ENCODE measurements around the gene NDUFAB1.
A peak's percentile ranks its signal among the peaks of the same experiment; 100 is the strongest.
"Not testable (repeated sequence)": the region's sequence is repeated elsewhere in the genome, so short reads cannot be mapped to it uniquely, and the experiment has no call there.

Gene NDUFAB1

DNA sequence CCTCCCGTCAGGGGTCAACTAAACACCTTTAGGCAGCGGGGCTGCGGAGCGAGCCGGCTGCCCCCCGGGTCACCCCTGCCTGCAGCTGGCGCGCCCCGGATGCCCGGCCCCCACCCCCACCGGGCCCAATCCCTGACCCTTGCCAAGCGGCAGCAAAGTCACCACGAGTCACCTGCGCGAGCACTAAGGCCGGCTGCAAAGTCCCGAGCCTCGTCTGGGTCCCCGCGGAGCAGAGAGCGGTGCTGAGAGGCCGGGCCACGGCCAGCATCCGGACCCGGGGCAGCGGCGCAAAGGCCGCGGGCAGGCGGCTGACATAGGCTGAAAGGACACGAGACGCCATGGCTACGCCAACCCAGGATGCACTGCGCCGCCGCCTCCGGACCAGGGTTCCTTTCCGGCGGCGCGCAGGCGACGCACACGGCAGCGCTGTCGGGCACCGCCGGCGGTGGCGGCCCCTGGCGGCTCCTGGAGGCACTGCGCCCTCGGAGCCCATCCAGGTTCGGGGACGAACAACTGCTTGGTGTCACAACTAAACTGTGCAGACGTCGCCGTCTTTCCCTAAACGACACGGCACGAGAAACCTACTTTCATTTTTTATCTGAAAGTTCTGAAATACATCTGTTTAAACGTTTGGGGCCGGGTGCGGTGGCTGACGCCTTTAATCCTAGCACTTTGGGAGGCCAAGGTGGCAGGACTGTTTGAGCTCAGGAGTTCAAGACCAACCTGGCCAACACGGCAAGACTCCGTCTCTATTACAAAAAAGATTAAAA lies at the start of gene NDUFAB1:
Gene NDUFAB1 (minus strand): TSS at position 366 of the 770 bp plus-strand sequence. CDS start 26 bp downstream, at position 340.
- DNase-seq (ENCODE audit: low read depth in 2 of 2): peak; percentile 76 to 84

DNA sequence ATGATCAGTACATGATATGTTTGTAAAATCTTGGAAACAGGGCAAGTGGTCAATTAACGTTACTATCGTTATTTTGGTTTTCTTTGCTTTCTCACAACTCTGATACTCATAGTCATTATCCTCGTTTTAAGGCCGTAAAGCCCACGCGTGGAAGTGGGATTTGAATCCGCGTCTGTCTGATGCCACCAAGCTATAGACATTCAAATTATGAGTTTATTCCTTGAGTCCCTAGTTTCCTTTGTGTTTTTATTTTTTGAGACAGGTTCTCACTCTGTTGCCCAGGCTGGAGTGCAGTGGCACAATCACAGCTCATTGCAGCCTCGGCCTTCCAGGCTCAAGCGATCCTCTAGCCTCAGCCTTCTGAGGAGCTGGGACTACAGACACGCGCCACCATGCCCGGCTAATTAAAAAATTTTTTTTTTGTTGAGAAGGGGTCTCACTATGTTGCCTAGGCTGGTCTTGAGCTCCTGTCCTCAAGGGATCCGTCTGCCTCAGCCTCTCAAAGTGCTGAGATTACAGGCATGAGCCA lies 46.2 kb upstream of the NDUFAB1 start:
- DNase-seq (ENCODE audit: low read depth in 2 of 2): no peak

DNA sequence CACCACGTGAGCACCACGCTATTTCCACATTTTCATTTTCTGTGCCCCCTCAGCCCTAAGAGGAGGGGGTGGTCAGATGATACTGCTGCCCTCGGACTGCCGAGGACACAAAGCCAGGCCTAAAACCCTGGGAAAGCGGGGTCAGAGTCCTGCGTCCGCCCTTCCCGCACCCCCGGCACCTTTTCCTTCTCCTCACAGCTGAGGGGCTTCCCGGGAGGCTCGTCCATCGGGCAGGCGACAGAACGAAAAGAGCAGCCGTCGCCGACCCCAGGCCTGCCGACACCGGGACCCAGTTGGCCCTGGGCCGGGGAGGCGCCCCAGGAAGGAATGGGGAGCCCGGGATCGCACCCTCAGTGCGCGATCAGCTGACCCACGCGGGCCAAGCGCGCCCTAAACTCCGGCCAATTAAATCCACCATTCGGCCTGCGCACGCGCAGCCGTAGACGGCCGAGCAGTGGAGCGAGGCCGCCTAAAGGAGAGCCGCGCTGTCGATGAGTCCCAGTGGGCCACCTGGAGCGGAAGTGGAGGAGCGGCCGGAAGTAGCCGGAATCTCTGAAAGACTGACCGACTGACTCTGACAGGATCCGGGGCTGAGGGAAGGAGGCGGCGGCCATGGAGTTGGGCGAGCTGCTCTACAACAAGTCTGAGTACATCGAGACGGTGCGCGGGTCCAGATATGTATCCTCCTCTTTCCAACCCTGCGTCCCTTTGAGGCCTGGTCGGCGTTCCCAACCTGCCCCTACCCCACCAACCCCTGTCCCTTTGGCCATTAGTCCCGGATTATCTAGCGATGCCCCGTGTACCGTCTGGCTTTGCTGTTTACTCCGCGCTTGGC lies 45.0 kb upstream of the NDUFAB1 start, which contains the start of the genes DCTN5 and PALB2:
Gene DCTN5 (plus strand): TSS at position 536 of the 835 bp plus-strand sequence. CDS start 77 bp downstream, at position 613.
Gene PALB2 (minus strand): TSS at position 380 of the 835 bp plus-strand sequence. CDS start 153 bp downstream, at position 227.
- DNase-seq (ENCODE audit: low read depth in 2 of 2): peak; percentile 62 to 72

DNA sequence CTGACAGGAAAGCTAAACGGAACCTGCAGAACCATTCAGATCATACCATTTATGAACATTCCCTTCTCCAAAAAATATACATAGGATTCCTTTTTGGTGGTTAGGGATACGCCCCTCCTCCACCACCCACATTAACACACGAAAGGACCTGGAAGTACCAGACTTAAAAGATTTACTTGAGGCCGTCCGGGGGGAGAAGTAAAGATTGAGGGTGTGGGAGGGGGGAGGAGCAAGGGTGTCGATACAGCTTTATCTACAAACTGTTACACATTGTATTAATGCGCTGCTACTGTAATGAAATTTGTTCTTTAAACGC lies 44.5 kb upstream of the NDUFAB1 start:
- no peak for DNase-seq (ENCODE audit: low read depth in 2 of 2)

DNA sequence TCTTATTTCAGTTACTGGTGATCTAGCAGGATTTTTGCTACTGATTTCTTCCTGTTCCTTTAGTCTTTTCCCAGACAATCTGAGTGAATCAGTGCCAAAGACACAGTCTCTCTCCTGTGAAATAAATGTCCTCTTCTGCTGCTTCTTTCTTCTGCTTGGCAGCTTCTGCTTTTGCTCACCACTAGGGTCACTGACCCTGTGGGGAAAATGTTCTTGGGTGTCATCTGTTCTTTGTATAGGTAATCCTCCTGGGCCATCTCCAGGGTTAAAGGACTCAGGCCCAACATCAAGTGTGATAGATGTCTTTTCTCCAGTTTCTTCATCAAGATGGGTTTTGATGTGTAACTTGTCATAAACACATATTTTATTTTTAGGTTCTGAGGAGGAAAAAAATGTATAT lies 39.8 kb upstream of the NDUFAB1 start:
- no peak for DNase-seq (ENCODE audit: low read depth in 2 of 2)

DNA sequence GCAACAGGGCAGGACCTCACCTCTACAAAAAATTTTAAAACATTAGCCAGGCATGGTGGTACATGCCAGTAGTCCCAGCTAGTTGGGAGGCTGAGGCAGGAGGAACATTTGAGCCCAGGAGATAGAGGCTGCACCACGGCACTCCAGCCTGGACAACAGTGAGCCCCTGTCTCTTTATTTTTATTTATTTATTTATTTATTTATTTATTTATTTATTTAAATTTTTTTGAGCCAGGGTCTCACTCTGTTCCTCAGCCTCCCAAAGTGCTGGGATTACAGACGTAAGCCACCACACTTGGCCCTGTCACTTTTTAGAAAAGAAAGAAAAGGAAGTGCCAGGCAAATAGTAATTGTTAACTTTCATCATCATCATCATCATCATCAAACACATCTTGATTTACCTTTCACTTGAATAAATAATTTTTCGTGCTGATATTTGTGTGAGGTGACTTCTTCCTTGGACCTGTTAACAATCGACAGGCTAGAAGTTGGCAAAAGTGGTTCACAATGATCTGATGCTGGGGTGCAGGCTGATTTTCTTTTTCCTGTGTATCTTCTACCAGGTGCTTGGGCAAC lies 38.4 kb upstream of the NDUFAB1 start:
- no peak for DNase-seq (ENCODE audit: low read depth in 2 of 2)

DNA sequence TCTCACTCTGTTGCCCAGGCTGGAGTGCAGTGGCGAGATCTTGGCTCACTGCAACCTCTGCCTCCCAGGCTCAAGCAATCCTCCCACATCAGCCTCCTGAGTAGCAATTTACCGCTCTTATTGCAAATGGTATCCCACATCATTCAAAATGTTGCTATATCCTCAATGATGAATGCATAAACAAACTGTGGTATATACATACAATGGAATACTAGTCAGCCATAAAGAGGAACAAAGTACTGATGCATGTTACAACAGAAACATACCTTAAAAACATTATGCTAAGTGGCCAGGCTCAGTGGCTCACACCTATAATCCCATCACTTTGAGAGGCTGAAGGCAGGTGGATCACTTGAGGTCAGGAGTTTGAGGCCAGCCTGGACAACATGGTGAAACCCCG lies 35.8 kb upstream of the NDUFAB1 start:
- DNase-seq (ENCODE audit: low read depth in 2 of 2): not testable (repeated sequence)

DNA sequence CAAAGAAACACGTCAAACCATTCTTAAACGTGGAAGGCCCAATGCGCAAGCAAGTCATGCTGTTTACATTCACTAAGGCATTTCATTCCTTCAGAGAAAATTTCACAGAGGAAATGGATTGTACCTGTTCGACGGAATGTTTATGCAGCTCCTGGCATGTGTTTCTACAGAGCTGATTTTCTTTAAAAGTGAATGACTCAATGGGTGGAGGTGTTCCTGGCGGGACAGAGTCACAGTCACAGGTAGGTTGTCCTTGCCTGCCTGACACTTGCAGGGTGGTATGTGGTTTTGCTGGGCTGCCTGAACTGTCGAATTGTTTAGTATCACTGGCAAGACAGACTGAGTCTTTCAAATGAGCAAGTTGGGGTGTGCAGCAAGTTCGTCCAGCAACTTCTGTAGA lies 33.4 kb upstream of the NDUFAB1 start:
- no peak for DNase-seq (ENCODE audit: low read depth in 2 of 2)

DNA sequence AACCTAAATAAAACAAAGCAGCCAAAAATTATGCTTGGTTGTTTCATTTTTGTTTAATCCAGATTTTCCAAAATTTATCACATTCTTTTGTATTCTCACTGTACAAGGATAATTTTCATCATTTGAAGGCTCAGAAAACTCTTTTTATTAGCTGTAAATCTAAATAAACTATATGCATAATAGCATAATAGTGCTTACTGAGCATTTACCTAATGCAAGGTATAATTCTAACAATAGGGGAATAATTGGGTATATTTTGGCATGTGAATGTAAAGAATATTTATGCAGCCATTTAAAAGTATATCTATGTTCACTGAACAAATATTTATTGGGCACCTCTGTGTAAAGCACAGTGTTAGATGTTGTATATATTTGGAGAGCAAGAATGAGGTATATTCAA lies 28.0 kb upstream of the NDUFAB1 start:
- no peak for DNase-seq (ENCODE audit: low read depth in 2 of 2)

DNA sequence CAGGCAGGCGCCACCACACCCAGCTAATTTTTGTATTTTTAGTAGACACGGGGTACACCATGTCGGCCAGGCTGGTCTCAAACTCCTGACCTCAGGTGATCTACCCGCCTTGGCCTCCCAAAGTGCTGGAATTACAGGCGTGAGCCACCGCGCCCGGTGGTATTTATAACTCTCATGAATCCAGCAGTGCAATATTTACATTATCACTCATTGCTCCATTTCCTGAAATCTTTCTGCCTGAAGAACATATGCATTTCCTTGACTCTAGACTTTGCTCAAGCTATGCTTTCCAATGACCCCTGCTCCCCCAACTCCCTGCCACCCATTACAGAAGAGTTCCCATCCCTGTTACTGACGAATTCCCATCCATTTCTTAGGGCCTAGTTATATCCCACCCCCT lies 19.7 kb upstream of the NDUFAB1 start:
- DNase-seq (ENCODE audit: low read depth in 2 of 2): no peak

DNA sequence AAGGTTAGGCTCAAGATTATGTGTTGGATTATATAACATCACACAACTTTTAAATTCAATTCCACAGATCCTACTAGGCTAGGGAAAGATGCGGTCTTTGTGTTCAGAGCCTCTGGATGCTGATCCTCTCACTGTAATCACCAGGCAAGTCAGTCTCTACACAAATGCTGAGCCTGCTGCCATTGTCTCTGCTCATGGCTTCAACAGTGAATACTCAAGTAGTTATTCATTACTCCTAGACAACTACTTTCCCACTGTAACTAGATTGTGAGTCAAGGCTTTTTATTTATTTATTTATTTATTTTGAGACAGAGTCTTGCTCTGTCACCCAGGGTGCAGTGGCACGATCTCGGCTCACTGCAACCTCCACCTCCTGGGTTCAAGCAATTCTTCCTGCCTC lies 15.8 kb upstream of the NDUFAB1 start:
- DNase-seq (ENCODE audit: low read depth in 2 of 2): no peak

DNA sequence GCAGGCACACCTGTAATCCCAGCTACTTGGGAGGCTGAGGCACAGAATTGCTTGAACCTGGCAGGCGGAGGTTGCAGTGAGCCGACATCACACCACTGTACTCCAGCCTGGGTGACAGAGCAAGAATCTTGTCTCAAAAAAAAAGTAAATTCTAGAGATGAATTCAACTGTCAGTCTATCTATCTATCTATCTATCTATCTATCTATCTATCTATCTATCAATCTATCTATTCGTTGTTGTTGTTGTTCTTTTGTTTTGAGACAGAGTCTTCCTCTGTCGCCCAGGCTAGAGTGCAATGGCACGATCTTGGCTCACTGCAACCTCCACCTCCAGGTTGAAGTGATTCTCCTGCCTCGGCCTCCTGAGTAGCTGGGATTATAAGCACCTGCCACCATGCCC lies 14.8 kb upstream of the NDUFAB1 start:
- DNase-seq (ENCODE audit: low read depth in 2 of 2): not testable (repeated sequence)

DNA sequence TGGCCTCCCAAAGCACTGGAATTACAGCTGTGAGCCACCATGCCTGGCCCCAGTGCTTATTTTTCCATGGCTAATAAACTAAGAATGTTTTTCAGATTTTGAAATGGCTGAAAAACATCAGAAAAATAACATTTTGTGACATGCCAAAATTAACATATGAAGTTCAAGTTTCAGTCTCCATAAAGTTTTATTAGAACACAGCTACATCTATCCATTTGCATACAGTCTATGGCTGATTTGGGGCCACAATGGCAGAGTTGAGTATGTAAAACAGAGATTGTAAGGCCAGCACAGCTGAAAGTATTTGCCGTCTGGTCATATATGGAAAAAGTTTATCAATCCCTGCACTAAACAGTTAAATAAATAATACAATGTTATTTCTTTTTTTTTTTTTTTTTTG lies 13.8 kb upstream of the NDUFAB1 start:
- no peak for DNase-seq (ENCODE audit: low read depth in 2 of 2)

DNA sequence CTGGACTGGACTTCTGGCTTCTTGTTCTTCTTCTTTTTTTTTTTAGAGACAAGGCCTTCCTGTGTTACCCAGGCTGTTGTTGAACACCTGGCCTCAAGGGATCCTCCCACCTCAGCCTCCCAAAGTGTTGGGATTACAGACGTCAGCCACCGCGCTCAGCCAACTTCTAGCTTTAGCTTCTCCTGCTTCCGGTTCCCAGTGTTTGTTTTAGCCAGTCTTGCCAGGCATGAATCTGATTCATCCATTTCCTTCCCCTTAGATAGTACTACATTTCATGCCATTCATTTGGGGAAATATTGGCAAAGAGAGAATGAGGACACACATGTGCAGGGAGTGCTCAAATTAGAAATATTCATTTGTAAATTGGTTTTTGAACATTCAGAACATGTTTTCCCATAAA lies 12.1 kb upstream of the NDUFAB1 start:
- DNase-seq (ENCODE audit: low read depth in 2 of 2): no peak

DNA sequence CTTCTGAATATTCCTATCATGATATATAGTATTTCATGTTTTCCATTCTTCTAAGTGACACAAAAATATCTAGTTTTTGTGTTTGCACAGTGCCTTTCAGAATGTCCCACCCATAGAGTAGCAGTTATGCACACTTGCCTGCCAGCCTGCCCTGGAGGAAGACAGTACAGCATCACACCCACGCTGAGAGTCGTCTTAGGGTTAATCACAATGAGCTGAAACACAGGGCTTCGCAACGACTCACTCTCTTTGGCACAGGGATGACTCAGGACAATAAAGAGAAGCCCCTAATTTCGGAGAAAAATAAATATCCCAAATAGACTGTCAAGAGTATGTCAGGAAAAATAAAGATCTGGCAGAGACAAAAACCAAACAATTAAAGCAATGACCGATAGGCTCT lies 11.6 kb upstream of the NDUFAB1 start:
- no peak for DNase-seq (ENCODE audit: low read depth in 2 of 2)

DNA sequence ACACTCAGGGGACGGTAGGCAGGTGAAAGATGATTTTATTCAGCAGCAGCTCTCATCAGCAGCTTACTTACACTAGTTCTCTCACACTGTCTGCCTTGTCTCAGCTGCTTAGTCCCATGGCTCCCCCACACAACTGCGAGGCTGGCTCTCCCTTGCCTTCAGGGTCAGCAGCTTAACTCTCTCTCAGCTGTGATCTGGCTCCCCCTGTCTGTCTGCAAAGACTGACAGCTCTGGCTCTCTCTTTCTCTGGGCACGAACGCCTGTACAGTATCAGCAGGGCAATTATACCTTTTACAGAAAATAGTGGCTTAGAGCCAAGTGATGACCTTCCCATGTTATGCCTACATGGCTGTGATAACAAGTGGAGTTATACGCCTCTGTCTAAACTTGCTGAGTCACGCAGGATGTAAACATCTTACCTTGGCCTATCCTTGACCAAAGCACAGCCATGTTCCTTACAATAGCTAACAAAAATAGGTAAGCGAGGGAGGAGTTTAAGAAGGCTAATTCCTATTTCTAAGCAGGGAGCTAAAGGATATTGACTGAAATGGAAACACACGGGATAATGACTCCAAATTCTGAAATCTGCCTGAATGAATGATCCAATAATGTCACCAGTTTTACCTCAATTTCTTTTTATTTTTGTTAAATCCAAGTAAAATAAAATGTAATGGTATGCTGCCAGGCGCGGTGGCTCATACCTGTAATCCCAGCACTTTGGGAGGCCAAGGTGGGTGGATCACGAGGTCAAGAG lies 1.1 kb upstream of the NDUFAB1 start:
- no peak for DNase-seq (ENCODE audit: low read depth in 2 of 2)

DNA sequence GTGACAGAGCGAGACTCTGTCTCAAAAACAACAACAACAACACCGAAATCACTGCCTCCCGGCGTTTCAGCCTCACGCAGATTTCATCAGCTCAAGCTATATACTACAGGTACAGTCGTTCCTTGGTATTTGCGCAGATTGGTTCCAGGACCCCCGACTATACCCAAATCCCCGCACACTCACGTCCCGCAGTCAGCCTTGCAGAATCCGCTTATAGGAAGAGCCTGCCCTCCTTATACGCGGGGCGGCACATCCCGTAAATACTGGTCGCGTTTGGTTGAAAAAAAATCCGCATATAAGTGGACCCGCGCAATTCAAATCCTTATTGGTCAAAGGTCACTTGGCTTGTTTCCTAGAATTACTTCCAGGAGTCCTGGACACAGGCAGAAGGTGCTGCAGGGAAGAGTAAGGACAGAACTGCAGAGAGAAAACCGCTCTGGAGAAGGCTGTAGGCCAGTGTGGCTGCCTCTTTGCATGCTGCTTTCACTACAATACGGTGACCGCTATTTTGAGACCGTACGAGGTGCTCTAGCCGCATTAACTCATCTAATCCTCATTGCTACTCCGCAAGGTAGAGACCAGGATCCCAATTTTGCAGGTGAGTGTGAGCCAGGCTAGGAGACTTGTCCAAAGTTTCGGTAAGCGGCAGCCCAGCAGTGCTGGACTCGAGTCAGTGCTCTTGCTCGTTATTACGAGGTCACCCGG lies 718 bp downstream of the NDUFAB1 start:
- DNase-seq (ENCODE audit: low read depth in 2 of 2): no peak

DNA sequence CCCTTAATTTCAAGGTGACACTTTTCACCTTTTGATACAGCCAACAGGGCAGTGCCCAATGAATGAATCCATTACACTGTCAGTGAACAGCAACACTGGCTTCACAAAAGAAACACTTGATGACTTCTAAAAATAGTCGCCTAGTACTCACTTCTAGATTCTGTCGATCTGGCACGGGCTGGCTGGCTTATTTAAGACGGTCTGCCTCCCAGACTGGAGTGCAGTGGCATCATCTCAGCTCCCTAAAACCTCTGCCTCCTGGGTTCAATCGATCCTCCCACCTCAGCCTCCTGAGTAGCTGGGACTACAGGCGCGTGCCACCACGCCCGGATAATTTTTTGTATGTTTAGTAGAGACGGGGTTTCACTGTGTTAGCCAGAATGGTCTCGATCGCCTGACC lies 1.9 kb downstream of the NDUFAB1 start:
- DNase-seq (ENCODE audit: low read depth in 2 of 2): no peak

DNA sequence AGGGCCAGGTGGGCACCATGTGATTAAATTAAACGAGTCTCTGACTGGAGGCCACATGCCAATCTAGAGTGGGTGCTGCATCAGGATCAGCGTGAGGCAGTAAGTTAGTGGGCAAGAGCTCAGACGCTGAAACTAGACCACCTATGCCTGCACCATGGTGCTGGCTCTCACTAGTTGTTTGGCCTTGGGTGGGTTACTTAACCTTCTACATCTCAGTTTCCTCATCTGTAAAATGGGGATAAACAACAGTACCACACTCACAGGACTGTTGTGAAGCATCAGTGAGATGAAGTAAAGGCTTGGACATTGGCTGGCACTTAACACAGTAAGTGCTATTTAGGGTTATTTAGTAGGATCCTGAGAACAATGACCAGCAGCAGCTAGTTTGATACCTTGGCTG lies 5.9 kb downstream of the NDUFAB1 start:
- no peak for DNase-seq (ENCODE audit: low read depth in 2 of 2)

DNA sequence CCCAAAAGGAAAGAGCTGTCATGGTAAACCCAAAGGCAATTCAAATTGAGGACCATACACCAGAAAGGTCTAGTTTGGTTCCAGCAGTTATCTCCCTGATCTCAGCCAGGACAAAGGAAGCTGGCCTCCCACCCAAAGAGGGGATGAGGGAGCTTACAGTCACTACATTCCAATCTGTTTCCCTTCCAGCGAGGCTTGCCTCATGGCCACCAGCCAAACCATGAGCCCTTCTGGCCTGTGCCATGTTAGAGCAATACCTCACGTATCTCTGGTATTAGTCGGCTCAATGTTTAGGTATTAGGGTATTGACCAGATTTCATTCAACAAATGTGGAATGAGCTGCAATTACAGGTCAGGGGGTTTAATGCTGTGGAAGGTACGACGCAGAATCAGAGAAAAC lies 8.4 kb downstream of the NDUFAB1 start:
- DNase-seq (ENCODE audit: low read depth in 2 of 2): no peak

Data from stimulated activated CD8-positive, alpha-beta memory T cell treated with anti-CD3 and anti-CD28 coated beads, Interleukin-2, amount 100 ng/mL, for 1 hour (primary cell).